B cell (primary cell): Measurements from ENCODE around the gene SAMM50. TPM values are rescaled to one million over a fixed set of nuclear protein-coding genes. Genes with fewer than 3 reads are reported as not detected.

ENCODE experiments used
- ATAC-seq: fragments of 200-7000 bp; cut with Tn5 transposase; one replicate; pipeline ENCODE4 v1.10.0; 2021; ENCODE audit warnings: low read depth, mild to moderate bottlenecking, moderate number of reproducible peaks, moderate library complexity
- CTCF ChIA-PET: fragments of 350-600 bp; sonication (Branson Sonifier 250); formaldehyde crosslinking; loops from one replicate; lab custom pipeline; 2021; ENCODE audit warnings: antibody characterized with exemption, inconsistent platforms; lab: Charles Lee
- POLR2A ChIA-PET: fragments of 350-600 bp; sonication (Branson Sonifier 250); formaldehyde crosslinking; loops from one replicate; lab custom pipeline; 2021; ENCODE audit warnings: antibody characterized with exemption; lab: Charles Lee
- DNase-seq: peaks from one replicate; pipeline ENCODE4 v3.0.0; 2013
- H2AFZ ChIP-seq: 2 replicates; pipeline ENCODE4 v1.6.1; 2012; ENCODE audit warnings: mild to moderate bottlenecking, low read depth, low read length; ENCODE audit not compliant: insufficient read depth, poor library complexity, severe bottlenecking
- H3K27ac ChIP-seq, 2 donors: 1 replicate in 1 of 2; 2 replicates in 1 of 2; pipeline ENCODE4 v1.5.1; 2012 to 2013; ENCODE audit warnings: low read length in 2 of 2, mild to moderate bottlenecking in 2 of 2, moderate library complexity in 1 of 2
- H3K27me3 ChIP-seq, 4 experiments: fragments of 200-600 bp in 1 of 4; sonication (generic) in 1 of 4; replicated peaks in 1 of 4; 1 replicate in 2 of 4; 2 replicates in 2 of 4; pipeline versions ENCODE4 v1.6.1 to v1.7.0; 2013 to 2016; ENCODE audit warnings: low read length in 3 of 4, mild to moderate bottlenecking in 2 of 4, mixed read lengths in 1 of 4, moderate library complexity in 1 of 4; ENCODE audit not compliant: insufficient read depth in 4 of 4, control insufficient read depth in 3 of 4; ENCODE audit errors: control extremely low read depth in 1 of 4
- H3K36me3 ChIP-seq, 2 experiments: replicated peaks in 1 of 2; 1 replicate in 1 of 2; 2 replicates in 1 of 2; pipeline versions ENCODE4 v1.6.1 to v1.7.1; 2013; ENCODE audit warnings: low read length in 1 of 2; ENCODE audit not compliant: insufficient read depth in 2 of 2, control insufficient read depth in 1 of 2; ENCODE audit errors: control extremely low read depth in 1 of 2, extremely low read depth in 1 of 2
- H3K4me1 ChIP-seq, 2 donors: fragments of 200-600 bp in 1 of 2; sonication (generic) in 1 of 2; 1 replicate in 1 of 2; 2 replicates in 1 of 2; pipeline versions ENCODE4 v1.5.1 to v1.6.1; 2013 to 2017; ENCODE audit warnings: low read length in 2 of 2; ENCODE audit not compliant: control insufficient read depth in 2 of 2, insufficient read depth in 2 of 2
- H3K4me2 ChIP-seq: replicated peaks from 2 replicates; pipeline ENCODE3; 2012; ENCODE audit warnings: mild to moderate bottlenecking, low read depth, low read length; ENCODE audit not compliant: poor library complexity, severe bottlenecking
- H3K4me3 ChIP-seq, 5 experiments: fragments of 200-600 bp in 1 of 5; sonication (generic) in 1 of 5; 1 replicate in 3 of 5; 2 replicates in 2 of 5; pipeline versions ENCODE4 v1.5.1 to v1.7.0; 2011 to 2016; ENCODE audit warnings: low read length in 4 of 5, mild to moderate bottlenecking in 4 of 5, low read depth in 2 of 5, control low read depth in 1 of 5, moderate library complexity in 1 of 5; ENCODE audit not compliant: insufficient read depth in 1 of 5; ENCODE audit errors: control extremely low read depth in 1 of 5, extremely low read depth in 1 of 5
- H3K79me2 ChIP-seq: fragments of 200-600 bp; sonication (generic); one replicate; pipeline ENCODE4 v1.6.0; 2016; ENCODE audit warnings: low read length; ENCODE audit not compliant: control insufficient read depth, insufficient read depth
- H3K9ac ChIP-seq: fragments of 200-600 bp; sonication (generic); 2 replicates; pipeline ENCODE4 v1.6.1; 2017; ENCODE audit warnings: mild to moderate bottlenecking, low read length, moderate library complexity
- H3K9me3 ChIP-seq, 3 donors: one replicate each; pipeline versions ENCODE4 v1.6.1 to v1.7.1; 2013; ENCODE audit warnings: low read length in 2 of 3; ENCODE audit not compliant: control insufficient read depth in 2 of 3, insufficient read depth in 1 of 3; ENCODE audit errors: control extremely low read depth in 1 of 3
- H4K20me1 ChIP-seq: 2 replicates; pipeline ENCODE4 v1.6.0; 2012; ENCODE audit warnings: mild to moderate bottlenecking, low read length; ENCODE audit not compliant: insufficient read depth, control insufficient read depth, poor library complexity, severe bottlenecking
- H3K27ac Mint-ChIP-seq: one replicate; pipeline ENCODE4 v1.8.0; 2021; ENCODE audit warnings: mixed read lengths
- H3K27me3 Mint-ChIP-seq: one replicate; pipeline ENCODE4 v1.8.0; 2021; ENCODE audit warnings: mixed read lengths
- H3K4me1 Mint-ChIP-seq: one replicate; pipeline ENCODE4 v1.8.0; 2021; ENCODE audit warnings: mixed read lengths
- H3K4me3 Mint-ChIP-seq: one replicate; pipeline ENCODE4 v1.8.0; 2021; ENCODE audit warnings: mixed read lengths
- H3K9me3 Mint-ChIP-seq: one replicate; pipeline ENCODE4 v1.8.0; 2022; ENCODE audit warnings: mixed read lengths; ENCODE audit not compliant: insufficient read depth
- CTCF ChIP-seq: fragments of 200-600 bp; IDR thresholded peaks from one replicate; pipeline ENCODE4 v1.8.0; 2022; ENCODE audit warnings: antibody characterized with exemption, mild to moderate bottlenecking
- EZH2 ChIP-seq: IDR thresholded peaks from 2 replicates; pipeline ENCODE4 v1.6.1; 2012; ENCODE audit warnings: borderline replicate concordance, low read depth, mild to moderate bottlenecking, moderate library complexity, low read length; ENCODE audit not compliant: insufficient read depth, poor library complexity, severe bottlenecking
- WGBS: methylation state at CpG from one replicate; pipeline ENCODE4 v1.1.5; 2013; ENCODE audit warnings: missing lambda C conversion rate; ENCODE audit not compliant: insufficient coverage; 5-methylcytosine and 5-hydroxymethylcytosine counted together
- intact Hi-C: fragments of 100-400 bp; cut with micrococcal nuclease; formaldehyde crosslinking; loops from one replicate; pipeline ENCODE4 v1.10.0; 2022
- polyA plus RNA-seq: library from polyadenylated mRNA; depleted of rRNA; stranded (reverse); fragments of >200 nt; gene quantifications from 2 replicates; pipeline ENCODE4 v1.2.3, GENCODE V29; 2012
- total RNA-seq, 2 donors: library from RNA; stranded (reverse); fragments of 120-200 nt in 1 of 2; gene quantifications; 1 replicate in 1 of 2; 2 replicates in 1 of 2; pipeline versions ENCODE4 v1.2.3 to v1.2.4, GENCODE V29; 2013 to 2022

Gene SAMM50
- total and polyA plus RNA-seq, 2 donors (not counting 1 experiment from before 2014, with no cell fraction given) = 18.8 to 43.2 TPM

GRCh38 chr22:44028091-44028490 is 72.8 kb downstream of the SAMM50 start:
- Histone ChIP-seq H3K4me2 (no peak overlapping the region), H3K9ac (no peak overlapping the region), H4K20me1 (peaks cover 11% of the 10 kb centered on the region), H3K4me3 (no peak overlapping the region), H2AFZ (no peak overlapping the region), H3K4me1 (peaks cover 62 to 69% of the 10 kb centered on the region in 2 donors), H3K36me3 (no peaks in the 10 kb centered on the region), H3K9me3 (no peaks in the 10 kb centered on the region), H3K27me3 (no peaks in the 10 kb centered on the region), H3K79me2 (peaks cover 70% of the 10 kb centered on the region), H3K27ac (peak overlapping the region in 1 of 2 donors; percentile 44)
- H3K4me1 Mint-ChIP-seq = peaks cover 70% of the 10 kb centered on the region
- ChIA-PET CTCF (interaction anchor here (0.7 to 1.9 kb wide), 3 partner anchors 35 to 53 kb away, joined by 3 to 9 read pairs (median 5); no protein-coding TSS in a partner anchor), POLR2A (interaction anchor here (0.7 to 1.1 kb wide), 4 partner anchors 34 to 73 kb away, joined by 3 to 4 read pairs (median 3); partner anchors contain the start of gene SAMM50)
- H3K27ac Mint-ChIP-seq = peak overlapping the region; percentile 51
- WGBS = no CpG with 5 or more reads among the region's 7 CpGs
- ATAC-seq (no peak), DNase-seq (no peak)
- no peak for TF ChIP-seq EZH2
- TF ChIP-seq CTCF = no peak
- intact Hi-C loops = no loop called here
- no peaks in the 10 kb centered on the region for H3K27me3 Mint-ChIP-seq
- H3K4me3 Mint-ChIP-seq = peak overlapping the region; percentile 50
- no peaks in the 10 kb centered on the region for H3K9me3 Mint-ChIP-seq

- Histone ChIP-seq H3K27ac (no peak overlapping the region), H3K9ac (no peak overlapping the region), H3K9me3 (no peaks in the 10 kb centered on the region), H3K27me3 (no peaks in the 10 kb centered on the region), H3K4me2 (no peak overlapping the region), H2AFZ (no peak overlapping the region), H4K20me1 (peaks cover 11% of the 10 kb centered on the region), H3K79me2 (peaks cover 78% of the 10 kb centered on the region), H3K36me3 (no peaks in the 10 kb centered on the region), H3K4me1 (peaks cover 57 to 62% of the 10 kb centered on the region in 2 donors), H3K4me3 (no peak overlapping the region)
- TF ChIP-seq CTCF = no peak
- no peak for TF ChIP-seq EZH2
- no peak overlapping the region for H3K4me3 Mint-ChIP-seq
- peaks cover 69% of the 10 kb centered on the region for H3K4me1 Mint-ChIP-seq
- no peaks in the 10 kb centered on the region for H3K9me3 Mint-ChIP-seq
- DNase-seq (no peak), ATAC-seq (no peak)
- H3K27ac Mint-ChIP-seq = peak overlapping the region; percentile 18
- WGBS = 83% methylated on average over 2 of the region's 4 CpGs
- POLR2A ChIA-PET = no interaction called here
- intact Hi-C loops = no loop called here
- CTCF ChIA-PET = interaction anchor here (0.8 to 1.6 kb wide), 2 partner anchors 36 to 52 kb away, joined by 3 to 5 read pairs; no protein-coding TSS in a partner anchor
- no peaks in the 10 kb centered on the region for H3K27me3 Mint-ChIP-seq
These were observed 73.8 kb downstream of the SAMM50 start for GRCh38 chr22:44029069-44029468.
